Activated CD4-positive, alpha-beta T cell treated with anti-CD3 and anti-CD28 coated beads, Interleukin-2, Interleukin-4, amounts not matched to agents 100 ng/mL and 50 ng/mL, durations not matched to agents 16 hours and 8 hours (primary cell): ENCODE data around the gene SLC35E2B.
"Not testable (repeated sequence)": the region's sequence is repeated elsewhere in the genome, so short reads cannot be mapped to it uniquely, and the experiment has no call there.

ENCODE experiments used
- DNase-seq: peaks from one replicate; pipeline ENCODE4 v3.0.0-alpha.2; 2020; ENCODE audit warnings: low spot score

The SLC35E2B gene

DNA sequence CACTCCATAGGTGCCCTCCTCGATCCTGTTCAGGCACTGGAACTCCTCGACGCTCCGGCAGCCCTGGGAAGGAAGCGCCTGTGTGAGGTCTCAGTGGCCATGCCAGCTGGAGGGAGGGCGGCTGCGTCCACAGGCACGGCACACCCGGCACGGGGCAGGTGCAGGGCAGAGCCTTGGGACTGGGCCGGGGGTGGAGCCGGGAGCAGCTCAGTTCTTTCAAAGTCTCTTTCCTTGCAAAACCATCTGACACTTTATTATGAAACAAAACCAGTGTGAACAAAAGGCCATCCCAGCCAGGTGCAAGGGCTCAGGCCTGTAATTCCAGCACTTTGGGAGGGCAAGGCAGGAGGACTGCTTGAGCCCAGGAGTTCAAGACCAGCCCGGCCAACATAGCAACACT is 54.1 kb downstream of the SLC35E2B start:
- DNase-seq, result not testable (repeated sequence)

DNA sequence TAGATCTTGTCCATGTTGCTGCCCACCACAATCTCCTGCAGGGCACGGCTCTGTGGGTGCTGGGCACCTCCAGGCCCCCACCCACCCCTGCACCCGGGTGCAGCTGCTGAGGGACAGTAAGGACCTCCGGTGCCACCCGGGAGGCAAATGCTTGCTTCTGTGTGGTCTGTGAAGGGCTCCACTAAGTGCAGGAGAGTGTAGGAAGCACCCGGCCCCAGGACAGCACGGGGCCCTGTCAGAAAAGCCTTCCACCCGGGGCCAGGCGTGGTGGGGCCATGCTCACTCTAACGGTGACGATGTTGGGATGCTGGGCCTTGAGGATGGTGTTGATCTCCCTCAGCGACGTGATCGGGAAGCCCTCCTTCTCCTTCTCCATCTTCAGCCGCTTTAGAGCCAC is 55.1 kb downstream of the SLC35E2B start:
- not testable (repeated sequence) for DNase-seq

DNA sequence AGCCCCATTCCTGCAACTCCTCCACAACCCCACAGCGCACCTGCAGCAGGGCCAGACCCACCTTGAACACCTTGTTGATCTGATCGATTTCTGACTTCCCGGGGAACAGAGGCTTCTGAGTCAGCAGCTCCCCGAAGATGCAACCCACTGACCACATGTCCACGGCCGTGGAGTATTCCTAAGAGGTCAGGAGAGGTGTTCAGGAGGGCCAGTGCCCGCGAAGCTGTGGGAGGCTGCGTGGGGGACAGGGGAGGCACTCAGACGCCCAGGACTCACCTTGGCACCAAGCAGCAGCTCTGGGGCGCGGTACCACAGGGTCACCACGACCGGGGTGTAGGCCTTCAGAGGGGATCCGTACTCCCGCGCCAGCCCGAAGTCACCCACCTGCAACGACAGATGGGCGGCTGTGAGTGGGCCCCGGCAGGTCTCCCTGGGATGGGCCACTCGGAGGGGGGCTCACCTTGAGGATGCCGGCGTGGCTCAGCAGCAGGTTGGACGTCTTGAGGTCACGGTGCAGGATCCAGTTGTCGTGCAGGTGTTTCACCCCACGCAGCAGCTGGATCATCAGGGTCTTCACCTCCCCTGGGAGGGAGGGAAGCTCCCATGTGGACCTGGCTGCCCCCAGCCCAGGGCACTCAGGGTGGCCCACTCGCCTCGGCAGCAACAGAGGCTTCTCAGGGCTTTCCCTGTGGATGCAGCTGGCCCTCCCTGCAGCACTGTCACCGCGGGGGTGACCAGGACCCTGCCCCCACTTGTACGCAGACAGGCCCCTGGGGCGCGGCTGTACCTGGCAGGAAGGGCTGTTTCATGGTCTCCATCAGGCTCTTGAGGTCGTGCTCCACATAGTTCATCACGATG is 55.7 kb downstream of the SLC35E2B start:
- DNase-seq, result not testable (repeated sequence)

DNA sequence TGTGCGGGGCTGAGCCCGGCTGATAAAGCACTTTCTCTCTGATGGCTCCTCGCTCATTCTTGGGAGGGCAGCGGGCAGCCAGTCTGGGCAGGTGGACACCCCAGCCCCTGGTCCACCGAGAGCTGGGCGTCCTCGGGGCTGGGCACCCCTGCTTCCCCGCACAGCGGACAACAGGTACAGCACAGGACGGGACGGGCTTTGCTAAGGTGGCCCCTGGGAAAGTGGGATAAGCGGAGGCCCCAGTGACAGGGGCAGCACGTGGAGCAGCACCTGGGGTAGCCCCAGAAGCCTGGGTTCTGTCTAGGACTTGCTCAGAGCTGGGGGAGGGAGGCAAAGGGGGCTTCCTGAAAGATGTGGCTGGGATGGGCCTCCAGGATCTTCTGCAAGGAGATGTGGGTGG is 58.0 kb downstream of the SLC35E2B start:
- DNase-seq, result not testable (repeated sequence)

DNA sequence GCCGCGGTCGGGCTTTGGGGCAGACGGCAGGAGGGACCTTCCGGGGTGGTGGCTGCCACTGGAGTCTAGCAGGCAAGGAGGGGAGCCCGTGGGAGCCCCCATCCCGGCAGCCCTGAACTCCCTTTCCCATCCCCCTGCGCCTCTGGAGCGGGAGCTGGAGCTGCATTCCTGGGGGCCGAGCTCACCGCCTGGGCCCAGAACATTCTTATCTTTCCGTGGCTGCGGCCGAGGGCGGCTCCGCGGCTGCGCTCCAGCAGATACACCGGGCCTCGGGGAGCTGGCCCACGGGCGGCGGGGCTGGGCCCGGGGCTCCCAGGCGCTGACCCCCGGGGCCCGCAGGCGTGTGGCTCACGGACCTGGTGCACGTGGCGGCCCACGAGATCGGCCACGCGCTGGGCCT is 59.2 kb downstream of the SLC35E2B start:
- DNase-seq, result not testable (repeated sequence)

DNA sequence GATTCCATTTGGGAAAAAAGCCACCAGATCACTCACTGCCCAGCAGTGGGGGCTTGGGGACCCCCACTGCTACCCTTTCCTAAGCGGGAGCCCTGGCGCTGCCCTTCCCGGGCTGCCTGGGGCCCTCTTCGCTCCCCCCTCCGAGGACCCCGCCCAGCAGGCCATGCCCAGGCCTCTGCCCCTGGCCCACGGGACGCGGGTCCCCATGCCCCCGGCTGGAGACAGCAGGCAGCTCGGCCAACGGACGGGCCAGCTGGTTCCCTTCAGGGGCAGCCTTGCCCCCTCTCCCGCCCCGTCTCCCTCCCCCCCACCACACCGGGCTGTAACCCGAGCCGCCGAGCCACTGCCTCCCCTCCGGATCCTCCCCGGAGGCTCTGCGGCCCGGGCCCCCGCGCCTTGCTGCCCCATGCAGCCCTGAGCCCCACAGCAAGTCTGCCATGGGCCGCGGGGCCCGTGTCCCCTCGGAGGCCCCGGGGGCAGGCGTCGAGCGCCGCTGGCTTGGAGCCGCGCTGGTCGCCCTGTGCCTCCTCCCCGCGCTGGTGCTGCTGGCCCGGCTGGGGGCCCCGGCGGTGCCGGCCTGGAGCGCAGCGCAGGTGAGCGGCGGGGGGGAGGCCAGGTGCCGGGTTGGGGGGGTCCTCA is 60.7 kb downstream of the SLC35E2B start, which contains the start of gene MMP23B:
Gene MMP23B, plus strand, starts transcription at position 392 of the 639 bp plus-strand sequence. Its CDS starts 46 bp downstream, at position 438.
- no peak for DNase-seq

DNA sequence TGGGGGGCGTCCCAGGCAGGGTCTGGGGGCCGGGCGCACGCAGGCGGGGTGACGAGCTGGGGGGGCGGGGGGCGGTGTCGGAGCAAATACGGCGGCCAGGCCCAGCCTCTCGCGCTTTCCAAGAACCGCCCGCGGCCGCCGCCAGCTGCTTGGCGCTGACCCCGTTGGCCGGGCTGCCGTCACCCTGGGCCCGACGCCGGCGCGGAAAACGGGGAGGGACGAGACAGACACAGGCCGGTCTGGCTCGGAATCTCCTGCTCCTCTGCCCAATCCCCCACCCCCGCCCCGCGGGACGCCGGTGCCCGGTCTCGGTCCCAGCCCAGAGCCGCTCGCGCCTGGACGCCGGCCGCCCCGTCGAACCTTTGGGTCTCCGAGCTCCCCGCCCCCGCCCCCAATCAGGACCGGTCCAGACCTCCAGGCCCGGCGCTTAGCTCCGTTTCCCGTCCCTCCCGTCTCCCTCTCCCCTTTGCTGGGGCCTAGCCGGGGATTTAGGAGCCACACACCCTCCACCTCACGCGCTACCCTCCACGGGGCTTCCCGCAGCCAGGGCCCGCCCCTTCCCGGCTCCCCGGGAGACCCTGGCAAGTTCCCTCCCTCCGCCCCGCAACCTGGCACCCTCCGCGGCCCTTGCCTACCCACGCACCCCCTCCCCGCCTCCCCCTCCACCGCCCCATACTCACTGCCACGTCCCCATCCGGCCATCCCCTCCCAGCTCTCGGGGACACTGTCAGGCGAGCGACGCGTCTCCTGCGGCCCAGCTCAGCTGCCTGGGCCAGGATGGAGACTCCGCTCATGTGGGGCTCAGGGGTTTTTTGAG is 61.4 kb downstream of the SLC35E2B start:
- DNase-seq, result no peak

DNA sequence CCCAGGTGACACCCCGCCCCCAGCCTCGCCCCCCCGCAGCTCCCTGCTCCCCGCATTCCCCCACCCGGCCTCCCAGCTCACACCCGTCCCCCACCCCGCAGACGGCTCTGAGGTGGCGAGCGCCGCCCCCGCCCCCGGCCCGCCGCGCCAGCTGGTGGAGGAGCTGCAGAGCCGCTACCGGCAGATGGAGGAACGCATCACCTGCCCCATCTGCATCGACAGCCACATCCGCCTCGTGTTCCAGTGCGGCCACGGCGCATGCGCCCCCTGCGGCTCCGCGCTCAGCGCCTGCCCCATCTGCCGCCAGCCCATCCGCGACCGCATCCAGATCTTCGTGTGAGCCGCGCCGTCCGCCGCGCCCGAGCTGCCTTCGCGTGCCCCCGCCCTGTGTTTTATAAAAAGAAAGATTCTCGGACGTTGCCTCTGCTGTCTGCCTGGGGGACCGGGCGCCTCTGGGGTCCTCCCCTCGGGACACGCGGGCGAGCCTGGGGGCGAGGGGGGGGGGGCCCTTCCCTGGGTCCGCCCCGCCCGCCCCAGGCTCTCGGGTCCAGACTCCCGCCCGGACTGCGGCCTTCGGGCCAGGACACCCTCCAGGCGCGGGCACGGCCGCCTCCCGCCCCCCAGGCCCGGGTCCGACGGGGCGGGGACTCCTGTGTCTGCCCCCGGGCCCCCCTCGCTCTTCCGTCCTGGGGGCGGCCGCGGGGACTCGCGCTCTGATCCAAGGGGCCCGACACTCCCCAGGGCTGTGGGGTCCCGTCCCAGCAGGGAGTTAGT is 62.2 kb downstream of the SLC35E2B start:
- peak; percentile 94 for DNase-seq

DNA sequence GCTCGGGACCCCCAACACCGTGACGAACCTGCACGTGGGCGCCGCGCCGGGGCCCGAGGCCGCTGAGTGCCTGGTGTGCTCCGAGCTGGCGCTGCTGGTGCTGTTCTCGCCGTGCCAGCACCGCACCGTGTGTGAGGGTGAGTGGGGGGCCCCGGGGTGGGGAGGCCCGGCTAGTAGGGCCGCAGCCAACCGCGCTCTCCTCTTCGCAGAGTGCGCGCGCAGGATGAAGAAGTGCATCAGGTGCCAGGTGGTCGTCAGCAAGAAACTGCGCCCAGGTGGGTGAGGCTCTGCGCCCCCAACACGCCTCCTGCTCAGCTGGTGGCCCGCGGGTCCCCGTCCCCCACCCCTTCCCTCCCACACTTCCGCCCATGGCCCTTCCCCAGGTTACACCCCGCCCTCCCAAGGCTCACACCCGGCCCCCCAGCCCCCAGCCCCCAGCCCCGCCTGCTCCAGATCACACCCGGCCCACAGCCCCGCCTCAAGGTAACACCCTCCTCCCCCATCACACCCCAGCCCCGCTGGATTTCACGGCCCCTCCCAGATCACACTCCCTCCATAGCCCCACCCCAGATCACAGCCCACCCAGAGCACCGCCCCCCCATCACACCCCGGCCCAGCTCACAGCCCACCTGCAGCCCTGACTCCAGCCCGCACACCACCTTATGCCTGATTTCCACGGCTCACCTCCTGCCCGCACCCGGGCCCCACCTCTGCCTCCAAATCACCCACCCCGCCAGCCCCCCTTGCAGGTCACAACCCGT is 63.0 kb downstream of the SLC35E2B start:
- peak; percentile 45 for DNase-seq

DNA sequence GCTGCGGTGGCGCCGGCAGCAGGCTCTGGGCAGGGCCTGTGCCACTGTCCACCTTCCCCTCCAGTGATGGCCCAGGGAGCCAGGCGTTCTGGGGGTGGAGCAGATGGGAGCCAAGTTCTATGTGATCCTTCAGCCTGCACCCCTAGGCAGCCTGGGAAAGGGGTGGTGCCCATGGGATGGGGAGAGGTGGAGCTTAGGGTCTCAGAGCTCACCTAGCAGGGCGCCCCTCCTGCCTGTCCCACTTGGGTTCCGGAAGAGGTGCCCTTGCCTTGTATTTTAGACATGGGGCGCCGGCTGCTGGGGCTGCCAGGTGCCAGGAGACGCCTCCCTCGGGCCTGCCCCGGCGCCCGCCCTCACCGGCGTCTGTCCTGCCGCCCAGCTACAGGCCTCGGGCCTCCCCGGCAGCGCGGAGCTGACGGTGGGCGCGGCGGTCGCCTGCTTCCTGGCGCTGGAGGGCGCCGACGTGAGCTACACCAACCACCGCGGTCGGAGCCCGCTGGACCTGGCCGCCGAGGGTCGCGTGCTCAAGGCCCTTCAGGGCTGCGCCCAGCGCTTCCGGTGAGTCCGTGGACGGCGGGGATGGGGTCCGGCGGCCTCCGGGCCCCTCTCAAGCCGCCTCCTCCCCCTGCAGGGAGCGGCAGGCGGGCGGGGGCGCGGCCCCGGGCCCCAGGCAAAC is 63.7 kb downstream of the SLC35E2B start:
- DNase-seq, result peak; percentile 35

DNA sequence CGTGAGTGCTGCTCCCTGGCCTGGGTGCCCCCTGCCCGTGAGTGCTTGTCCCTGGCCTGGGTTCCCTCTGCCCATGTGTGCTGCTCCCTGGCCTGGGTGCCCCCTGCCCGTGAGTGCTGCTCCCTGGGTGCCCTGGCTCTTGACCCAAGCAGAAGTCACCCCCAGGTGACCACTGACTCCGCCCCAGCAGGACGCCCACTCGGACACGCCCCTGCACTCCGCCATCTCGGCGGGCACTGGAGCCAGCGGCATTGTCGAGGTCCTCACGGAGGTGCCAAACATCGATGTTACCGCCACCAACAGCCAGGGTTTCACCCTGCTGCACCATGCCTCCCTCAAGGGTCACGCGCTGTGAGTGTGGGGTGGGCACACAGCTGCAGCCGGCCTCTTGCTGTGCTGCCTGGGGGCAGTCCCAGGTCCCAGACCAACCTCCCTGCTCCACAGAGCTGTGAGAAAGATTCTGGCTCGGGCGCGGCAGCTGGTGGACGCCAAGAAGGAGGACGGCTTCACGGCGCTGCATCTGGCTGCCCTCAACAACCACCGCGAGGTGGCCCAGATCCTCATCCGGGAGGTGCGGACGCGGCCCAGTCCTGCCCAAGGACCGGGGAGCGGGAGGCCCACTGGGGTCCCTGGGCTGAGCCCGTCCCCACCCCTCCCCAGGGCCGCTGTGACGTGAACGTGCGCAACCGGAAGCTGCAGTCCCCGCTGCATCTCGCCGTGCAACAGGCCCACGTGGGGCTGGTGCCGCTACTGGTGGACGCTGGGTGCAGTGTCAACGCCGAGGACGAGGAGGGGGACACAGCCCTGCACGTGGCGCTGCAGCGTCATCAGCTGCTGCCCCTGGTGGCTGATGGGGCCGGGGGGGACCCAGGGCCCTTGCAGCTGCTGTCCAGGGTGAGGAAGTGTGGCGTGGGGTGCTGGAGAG is 64.5 kb downstream of the SLC35E2B start:
- DNase-seq, result no peak

DNA sequence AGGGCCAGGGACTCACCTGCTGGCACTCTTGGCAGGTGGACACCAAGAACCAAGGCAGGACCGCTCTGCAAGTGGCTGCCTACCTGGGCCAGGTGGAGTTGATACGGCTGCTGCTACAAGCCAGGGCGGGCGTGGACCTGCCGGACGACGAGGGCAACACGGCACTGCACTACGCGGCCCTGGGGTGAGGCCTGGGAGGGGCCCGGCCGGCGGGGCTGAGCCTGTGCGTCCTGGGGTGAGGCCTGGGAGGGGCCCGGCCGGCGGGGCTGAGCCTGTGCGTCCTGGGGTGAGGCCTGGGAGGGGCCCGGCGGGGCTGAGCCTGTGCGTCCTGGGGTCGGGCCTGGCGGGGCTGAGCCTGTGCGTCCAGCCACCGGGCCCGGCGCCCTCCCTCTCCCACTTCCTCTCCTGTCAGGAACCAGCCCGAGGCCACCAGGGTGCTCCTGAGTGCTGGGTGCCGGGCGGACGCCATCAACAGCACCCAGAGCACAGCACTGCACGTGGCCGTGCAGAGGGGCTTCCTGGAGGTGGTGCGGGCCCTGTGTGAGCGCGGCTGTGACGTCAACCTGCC is 65.2 kb downstream of the SLC35E2B start:
- no peak for DNase-seq

DNA sequence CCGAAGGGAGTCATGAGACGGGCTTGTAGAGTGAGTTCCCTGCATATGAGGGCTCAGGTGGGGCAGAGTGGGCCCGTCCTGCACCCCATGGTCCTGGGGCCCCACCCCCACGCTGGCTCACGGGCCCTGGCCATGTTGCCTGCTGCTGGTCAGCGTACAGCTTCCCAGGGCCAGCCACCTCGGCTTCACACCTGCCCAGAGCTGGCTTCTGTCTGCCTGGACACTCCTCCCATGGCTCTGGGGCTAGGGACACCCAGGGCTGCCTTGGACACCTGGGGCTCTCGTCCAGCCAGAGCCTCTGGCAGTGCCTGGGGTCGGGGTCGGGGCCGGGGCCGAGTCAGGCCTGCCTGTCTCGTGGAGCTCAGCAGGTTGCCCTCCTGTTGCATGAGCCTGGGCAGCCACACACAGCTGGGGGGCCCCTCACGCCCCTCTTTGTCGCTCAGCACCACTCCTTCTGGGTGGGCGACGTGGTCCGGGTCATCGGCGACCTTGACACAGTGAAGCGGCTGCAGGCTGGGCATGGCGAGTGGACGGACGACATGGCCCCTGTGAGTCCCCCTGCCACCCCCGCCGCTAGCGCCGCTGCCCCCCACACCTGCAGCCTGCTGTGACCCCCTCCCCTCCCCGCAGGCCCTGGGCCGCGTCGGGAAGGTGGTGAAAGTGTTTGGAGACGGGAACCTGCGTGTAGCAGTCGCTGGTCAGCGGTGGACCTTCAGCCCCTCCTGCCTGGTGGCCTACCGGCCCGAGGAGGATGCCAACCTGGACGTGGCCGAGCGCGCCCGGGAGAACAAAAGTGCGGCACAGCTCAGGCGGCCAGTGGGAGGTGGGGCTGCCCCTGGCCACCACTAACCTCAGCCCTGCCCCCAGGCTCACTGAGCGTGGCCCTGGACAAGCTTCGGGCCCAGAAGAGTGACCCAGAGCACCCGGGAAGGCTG is 66.1 kb downstream of the SLC35E2B start:
- DNase-seq, result no peak

DNA sequence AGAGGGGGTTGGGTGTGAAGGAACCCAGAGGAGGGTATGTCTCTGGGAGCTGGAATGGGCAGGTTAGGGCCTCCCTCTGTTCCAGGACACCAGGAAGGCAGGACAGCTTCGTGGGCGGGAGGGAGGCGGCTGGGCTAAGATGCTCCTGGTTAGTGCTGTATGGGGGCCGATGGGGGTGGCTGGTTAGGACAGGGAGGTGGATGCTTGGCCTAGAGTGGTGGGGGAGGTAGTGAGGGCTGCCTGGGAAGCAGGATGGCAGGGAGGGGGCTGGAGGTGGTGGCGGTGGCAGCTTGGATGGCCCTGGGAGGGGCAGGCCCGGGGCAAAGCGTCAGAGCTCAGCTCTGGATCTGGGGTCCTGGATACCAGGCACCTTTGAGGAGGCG is 66.8 kb downstream of the SLC35E2B start:
- no peak for DNase-seq

DNA sequence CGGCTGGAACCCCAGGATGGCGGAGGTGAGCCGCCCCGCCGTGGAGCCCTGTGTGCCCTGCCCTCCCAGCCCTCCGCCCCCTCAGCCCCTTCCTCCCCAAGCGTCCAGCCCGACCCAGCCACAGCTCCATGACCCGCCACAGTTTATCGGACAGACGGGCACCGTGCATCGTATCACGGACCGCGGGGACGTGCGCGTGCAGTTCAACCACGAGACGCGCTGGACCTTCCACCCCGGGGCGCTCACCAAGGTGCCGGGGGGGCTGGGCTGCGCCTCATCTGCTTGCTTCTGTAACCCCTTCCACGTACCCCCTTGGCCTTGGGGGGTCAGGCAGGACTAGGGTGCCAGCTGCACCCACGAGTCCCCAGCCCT is 67.2 kb downstream of the SLC35E2B start:
- DNase-seq, result no peak

DNA sequence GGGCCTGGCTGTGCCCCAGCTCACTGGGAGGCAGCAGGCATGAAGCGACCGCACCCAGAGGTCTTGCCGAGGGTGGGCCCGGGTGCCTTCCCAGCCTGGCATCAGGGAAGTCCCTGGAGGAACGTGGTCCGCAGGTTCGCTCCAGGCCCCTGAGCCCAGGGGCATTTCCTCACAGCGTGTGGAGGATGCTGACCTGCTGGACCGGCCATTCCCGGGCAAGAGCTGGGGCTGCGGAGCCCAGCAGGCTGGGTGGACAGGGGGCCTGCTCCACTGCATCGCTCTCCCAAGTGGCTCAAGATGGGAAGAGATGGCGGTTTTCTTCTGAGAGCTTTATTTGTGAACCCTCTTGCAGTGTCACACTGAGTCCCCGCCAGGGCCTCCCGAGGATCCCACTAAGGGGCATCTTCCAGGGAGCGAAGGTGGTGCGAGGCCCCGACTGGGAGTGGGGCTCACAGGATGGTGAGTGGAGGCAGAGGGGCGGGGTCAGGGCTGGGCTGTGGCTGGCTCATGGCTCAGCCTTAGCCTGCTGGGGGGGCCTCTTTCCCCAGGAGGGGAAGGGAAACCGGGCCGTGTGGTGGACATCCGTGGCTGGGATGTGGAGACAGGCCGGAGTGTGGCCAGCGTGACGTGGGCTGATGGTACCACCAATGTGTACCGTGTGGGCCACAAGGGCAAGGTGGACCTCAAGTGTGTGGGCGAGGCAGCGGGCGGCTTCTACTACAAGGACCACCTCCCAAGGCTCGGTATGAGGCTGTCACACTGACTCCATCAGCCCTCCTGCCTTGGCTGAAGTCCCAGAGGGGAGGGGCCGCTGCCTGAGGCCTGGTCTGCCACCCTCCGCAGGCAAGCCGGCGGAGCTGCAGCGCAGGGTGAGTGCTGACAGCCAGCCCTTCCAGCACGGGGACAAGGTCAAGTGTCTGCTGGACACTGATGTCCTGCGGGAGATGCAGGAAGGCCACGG is 67.9 kb downstream of the SLC35E2B start:
- no peak for DNase-seq
